Measurements from ENCODE around the gene ZNF335.
A peak's percentile ranks its signal among the peaks of the same experiment; 100 is the strongest.

Gene ZNF335

DNA sequence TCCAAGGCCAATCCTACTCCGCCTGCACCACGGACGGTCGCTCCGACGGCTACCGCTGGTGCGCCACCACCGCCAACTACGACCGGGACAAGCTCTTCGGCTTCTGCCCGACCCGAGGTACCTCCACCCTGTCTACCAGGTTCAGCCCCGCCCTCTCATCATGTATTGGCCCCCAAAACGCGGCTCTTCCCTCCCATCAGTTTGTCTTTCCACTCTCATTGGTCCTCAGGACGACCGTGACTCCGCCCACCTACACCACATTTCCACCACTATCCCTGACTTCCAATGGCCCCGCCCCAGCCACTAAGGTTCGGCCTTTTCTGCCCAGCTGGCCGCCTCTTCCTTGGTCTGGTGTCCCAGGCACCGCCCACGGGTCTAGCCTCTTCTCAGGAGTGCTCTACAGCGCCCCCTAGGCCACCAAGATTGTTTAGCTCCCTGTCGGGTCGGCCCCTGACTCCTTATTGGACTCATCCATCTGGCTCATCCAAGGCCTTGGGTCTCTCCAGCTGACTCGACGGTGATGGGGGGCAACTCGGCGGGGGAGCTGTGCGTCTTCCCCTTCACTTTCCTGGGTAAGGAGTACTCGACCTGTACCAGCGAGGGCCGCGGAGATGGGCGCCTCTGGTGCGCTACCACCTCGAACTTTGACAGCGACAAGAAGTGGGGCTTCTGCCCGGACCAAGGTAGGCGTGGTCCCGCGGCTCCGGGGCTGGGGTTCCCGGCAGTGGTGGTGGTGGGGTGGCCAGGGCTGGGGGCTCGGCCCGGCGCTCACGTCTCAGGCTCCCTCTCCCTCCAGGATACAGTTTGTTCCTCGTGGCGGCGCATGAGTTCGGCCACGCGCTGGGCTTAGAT lies 39.9 kb upstream of the ZNF335 start:
- H3K9me3 ChIP-seq (ENCODE audit: insufficient read depth, low read depth, low read length), result 0 out of 2 replicates have a peak, but pooled peaks cover 2% of the 10 kb centered on the region
- WGBS, result 92% methylated on average over 57 of the region's 57 CpGs
- peaks cover 19% of the 10 kb centered on the region; the same call in 1 of the 2 replicates for H3K27me3 ChIP-seq (ENCODE audit: insufficient read depth, low read length)
- H3K4me1 ChIP-seq (ENCODE audit: insufficient read depth, low read length), result peaks cover 14% of the 10 kb centered on the region
- H3K4me3 ChIP-seq (ENCODE audit: low read length), result no peak overlapping the region
- H3K36me3 ChIP-seq (ENCODE audit: insufficient read depth, low read length), result no peaks in the 10 kb centered on the region
- no peak overlapping the region for H3K27ac ChIP-seq (ENCODE audit: low read depth, low read length)
- no peak overlapping the region for H3K9ac ChIP-seq (ENCODE audit: low read depth, low read length)

DNA sequence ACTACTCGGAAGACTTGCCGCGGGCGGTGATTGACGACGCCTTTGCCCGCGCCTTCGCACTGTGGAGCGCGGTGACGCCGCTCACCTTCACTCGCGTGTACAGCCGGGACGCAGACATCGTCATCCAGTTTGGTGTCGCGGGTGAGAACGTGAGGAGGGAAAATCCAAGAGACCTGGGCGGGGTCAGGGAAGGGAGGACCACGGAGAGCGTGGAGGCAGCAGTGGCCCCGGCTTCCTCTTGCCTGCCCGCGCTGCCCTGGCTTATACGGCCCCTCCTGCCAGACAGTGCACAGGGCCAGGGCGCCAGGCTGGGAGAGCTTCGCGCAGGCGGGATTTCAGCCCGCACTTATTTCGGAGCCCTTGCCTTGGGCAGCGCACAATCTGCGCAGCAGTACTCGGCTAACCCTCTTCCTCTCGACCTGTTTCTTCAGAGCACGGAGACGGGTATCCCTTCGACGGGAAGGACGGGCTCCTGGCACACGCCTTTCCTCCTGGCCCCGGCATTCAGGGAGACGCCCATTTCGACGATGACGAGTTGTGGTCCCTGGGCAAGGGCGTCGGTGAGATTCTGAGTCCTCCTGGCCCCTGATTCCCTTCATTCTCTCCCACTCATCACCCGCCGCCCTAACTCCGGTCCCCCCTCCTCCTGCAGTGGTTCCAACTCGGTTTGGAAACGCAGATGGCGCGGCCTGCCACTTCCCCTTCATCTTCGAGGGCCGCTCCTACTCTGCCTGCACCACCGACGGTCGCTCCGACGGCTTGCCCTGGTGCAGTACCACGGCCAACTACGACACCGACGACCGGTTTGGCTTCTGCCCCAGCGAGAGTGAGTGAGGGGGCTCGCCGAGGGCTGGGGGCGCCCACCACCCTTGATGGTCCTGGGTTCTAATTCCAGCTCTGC lies 38.7 kb upstream of the ZNF335 start:
- Histone ChIP-seq H3K36me3 (ENCODE audit: insufficient read depth, low read length) (no peaks in the 10 kb centered on the region), H3K27ac (ENCODE audit: low read depth, low read length) (no peak overlapping the region), H3K4me1 (ENCODE audit: insufficient read depth, low read length) (peaks cover 14% of the 10 kb centered on the region), H3K27me3 (ENCODE audit: insufficient read depth, low read length) (peaks cover 19% of the 10 kb centered on the region; the same call in 1 of the 2 replicates), H3K9me3 (ENCODE audit: insufficient read depth, low read depth, low read length) (0 out of 2 replicates have a peak, but pooled peaks cover 2% of the 10 kb centered on the region), H3K9ac (ENCODE audit: low read depth, low read length) (no peak overlapping the region), H3K4me3 (ENCODE audit: low read length) (no peak overlapping the region)
- 95% methylated on average over 74 of the region's 74 CpGs for WGBS

DNA sequence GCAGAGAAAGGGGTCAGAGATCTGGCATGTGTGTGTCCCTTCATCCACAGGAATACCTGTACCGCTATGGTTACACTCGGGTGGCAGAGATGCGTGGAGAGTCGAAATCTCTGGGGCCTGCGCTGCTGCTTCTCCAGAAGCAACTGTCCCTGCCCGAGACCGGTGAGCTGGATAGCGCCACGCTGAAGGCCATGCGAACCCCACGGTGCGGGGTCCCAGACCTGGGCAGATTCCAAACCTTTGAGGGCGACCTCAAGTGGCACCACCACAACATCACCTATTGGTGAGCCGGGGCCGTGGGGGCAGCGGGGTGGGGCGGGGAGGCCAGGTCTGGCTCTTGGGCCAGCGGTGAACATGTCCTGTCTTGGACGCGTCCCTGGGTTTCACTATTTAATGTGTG lies 37.8 kb upstream of the ZNF335 start:
- 92% methylated on average over 20 of the region's 20 CpGs for WGBS
- Histone ChIP-seq H3K4me3 (ENCODE audit: low read length) (no peak overlapping the region), H3K4me1 (ENCODE audit: insufficient read depth, low read length) (peaks cover 22% of the 10 kb centered on the region), H3K9me3 (ENCODE audit: insufficient read depth, low read depth, low read length) (0 out of 2 replicates have a peak, but pooled peaks cover 2% of the 10 kb centered on the region), H3K27me3 (ENCODE audit: insufficient read depth, low read length) (peaks cover 15% of the 10 kb centered on the region; the same call in 1 of the 2 replicates), H3K9ac (ENCODE audit: low read depth, low read length) (no peak overlapping the region), H3K27ac (ENCODE audit: low read depth, low read length) (no peak overlapping the region), H3K36me3 (ENCODE audit: insufficient read depth, low read length) (no peaks in the 10 kb centered on the region)

DNA sequence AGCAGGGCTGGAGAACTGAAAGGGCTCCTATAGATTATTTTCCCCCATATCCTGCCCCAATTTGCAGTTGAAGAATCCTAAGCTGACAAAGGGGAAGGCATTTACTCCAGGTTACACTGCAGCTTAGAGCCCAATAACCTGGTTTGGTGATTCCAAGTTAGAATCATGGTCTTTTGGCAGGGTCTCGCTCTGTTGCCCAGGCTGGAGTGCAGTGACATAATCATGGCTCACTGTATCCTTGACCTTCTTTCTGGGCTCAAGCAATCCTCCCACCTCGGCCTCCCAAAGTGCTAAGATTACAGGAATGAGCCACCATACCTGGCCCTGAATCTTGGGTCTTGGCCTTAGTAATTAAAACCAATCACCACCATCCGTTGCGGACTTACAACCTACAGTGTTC lies 35.7 kb upstream of the ZNF335 start:
- H3K9ac ChIP-seq (ENCODE audit: low read depth, low read length), result no peak overlapping the region
- 91% methylated on average over 4 of the region's 4 CpGs for WGBS
- H3K27ac ChIP-seq (ENCODE audit: low read depth, low read length), result no peak overlapping the region
- no peak overlapping the region for H3K4me3 ChIP-seq (ENCODE audit: low read length)
- H3K9me3 ChIP-seq (ENCODE audit: insufficient read depth, low read depth, low read length), result 0 out of 2 replicates have a peak, but pooled peaks cover 2% of the 10 kb centered on the region
- H3K27me3 ChIP-seq (ENCODE audit: insufficient read depth, low read length), result 0 out of 2 replicates have a peak, but pooled peaks cover under 1% of the 10 kb centered on the region
- H3K4me1 ChIP-seq (ENCODE audit: insufficient read depth, low read length), result peaks cover 28% of the 10 kb centered on the region
- no peaks in the 10 kb centered on the region for H3K36me3 ChIP-seq (ENCODE audit: insufficient read depth, low read length)

DNA sequence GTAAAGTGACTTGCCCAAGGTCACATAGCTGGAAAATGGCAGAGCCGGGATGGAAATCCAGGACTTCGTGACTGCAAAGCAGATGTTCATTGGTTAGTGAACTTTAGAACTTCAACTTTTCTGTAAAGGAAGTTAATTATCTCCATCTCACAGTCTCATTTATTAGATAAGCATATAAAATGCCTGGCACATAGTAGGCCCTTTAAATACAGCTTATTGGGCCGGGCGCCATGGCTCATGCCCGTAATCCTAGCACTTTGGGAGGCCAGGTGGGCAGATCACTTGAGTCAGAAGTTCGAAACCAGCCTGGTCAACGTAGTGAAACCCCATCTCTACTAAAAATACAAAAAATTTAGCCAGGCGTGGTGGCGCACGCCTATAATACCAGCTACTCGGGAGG lies 35.0 kb upstream of the ZNF335 start:
- H3K9me3 ChIP-seq (ENCODE audit: insufficient read depth, low read depth, low read length), result 0 out of 2 replicates have a peak, but pooled peaks cover 2% of the 10 kb centered on the region
- no peaks in the 10 kb centered on the region for H3K36me3 ChIP-seq (ENCODE audit: insufficient read depth, low read length)
- peaks cover 28% of the 10 kb centered on the region for H3K4me1 ChIP-seq (ENCODE audit: insufficient read depth, low read length)
- H3K27me3 ChIP-seq (ENCODE audit: insufficient read depth, low read length), result no peaks in the 10 kb centered on the region
- WGBS, result 92% methylated on average over 11 of the region's 11 CpGs
- H3K4me3 ChIP-seq (ENCODE audit: low read length), result no peak overlapping the region
- H3K27ac ChIP-seq (ENCODE audit: low read depth, low read length), result no peak overlapping the region
- no peak overlapping the region for H3K9ac ChIP-seq (ENCODE audit: low read depth, low read length)

DNA sequence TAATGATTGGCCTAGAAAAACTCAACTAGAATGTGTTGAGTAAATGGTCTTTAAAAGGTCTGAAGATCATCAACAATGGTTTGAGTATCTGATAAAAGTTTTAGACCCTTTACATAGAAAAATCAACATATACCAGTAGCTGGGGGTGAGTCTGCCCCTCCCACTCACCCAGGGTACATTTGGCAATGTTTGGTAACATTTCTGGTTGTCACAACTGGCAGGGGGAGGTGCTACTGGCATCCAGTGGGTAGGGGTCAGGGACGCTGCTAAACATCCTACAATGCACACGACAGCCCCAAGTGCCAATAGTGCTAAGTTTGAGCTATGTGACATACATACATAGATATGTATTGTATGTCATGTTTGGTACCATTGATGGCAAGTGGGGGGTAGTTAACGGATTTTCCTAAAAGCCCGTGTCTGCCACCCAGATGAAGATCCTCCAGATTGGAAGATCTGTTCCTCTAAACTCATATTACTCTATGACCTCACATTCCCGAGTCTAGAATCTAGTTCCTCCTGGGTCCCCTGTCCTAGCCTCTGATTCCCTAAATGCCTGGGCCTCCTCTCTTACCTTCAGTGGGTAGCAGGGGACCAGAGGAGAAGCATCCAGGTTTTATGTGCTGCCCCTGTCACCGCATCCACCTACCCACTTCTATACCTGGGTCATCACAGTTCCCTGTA lies 34.2 kb upstream of the ZNF335 start:
- Histone ChIP-seq H3K9me3 (ENCODE audit: insufficient read depth, low read depth, low read length) (no peaks in the 10 kb centered on the region), H3K4me3 (ENCODE audit: low read length) (no peak overlapping the region), H3K27ac (ENCODE audit: low read depth, low read length) (no peak overlapping the region), H3K4me1 (ENCODE audit: insufficient read depth, low read length) (peaks cover 29% of the 10 kb centered on the region), H3K36me3 (ENCODE audit: insufficient read depth, low read length) (no peaks in the 10 kb centered on the region), H3K27me3 (ENCODE audit: insufficient read depth, low read length) (no peaks in the 10 kb centered on the region), H3K9ac (ENCODE audit: low read depth, low read length) (no peak overlapping the region)
- 80% methylated on average over 5 of the region's 6 CpGs for WGBS

DNA sequence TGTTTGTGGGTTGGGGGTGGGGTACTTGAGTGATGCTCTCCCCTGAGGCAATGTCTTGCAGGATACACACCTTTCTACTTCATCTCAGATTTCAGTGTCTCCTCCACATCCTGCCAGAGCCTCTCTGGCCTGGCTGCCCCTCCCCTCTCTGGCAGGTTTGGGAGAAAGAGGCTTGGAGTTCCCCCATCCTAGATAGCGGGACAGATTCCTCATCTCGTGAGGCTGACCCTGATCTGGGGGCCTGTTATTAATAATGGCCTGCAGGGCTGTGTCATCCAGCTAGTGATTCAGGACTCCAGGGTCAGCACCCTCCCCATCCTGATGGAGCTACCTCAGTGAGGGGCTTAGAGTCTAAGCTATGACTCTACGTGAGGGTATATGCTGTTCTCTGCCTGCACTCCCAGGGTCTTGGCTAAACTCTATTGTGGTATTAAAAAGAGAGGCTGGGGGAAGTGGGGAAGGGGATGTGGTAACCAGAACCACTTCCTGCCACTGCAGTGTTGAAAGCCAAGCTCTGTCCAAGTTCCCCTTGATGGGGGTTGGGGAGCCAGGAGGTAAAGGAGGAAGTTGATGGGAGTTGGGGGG lies 33.0 kb upstream of the ZNF335 start:
- H3K9me3 ChIP-seq (ENCODE audit: insufficient read depth, low read depth, low read length), result no peaks in the 10 kb centered on the region
- H3K27ac ChIP-seq (ENCODE audit: low read depth, low read length), result no peak overlapping the region
- H3K9ac ChIP-seq (ENCODE audit: low read depth, low read length), result peak overlapping the region; percentile 52
- H3K4me3 ChIP-seq (ENCODE audit: low read length), result peak overlapping the region; percentile 17; the same call in 1 of the 2 replicates
- H3K27me3 ChIP-seq (ENCODE audit: insufficient read depth, low read length), result no peaks in the 10 kb centered on the region
- 35% methylated on average over 3 of the region's 3 CpGs for WGBS
- H3K36me3 ChIP-seq (ENCODE audit: insufficient read depth, low read length), result no peaks in the 10 kb centered on the region
- H3K4me1 ChIP-seq (ENCODE audit: insufficient read depth, low read length), result peaks cover 39% of the 10 kb centered on the region

DNA sequence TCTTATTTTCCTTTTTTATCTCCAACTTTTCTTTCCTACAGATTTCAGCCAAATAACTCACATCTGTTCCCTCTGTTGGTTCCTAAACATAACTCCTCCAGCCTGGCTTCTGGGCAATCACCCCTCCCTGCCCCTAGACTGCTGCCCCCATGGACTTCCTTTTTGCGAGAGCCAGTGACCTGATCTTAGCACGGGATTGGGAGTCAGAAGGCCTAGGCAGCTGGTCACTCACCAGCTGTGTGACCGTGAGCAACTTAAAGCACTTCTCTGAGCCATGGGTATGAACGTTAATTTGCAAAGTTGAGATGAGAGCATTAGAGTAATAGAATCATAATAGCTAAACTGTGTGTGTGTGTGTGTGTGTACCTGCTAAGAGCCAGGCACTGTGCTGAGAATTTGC lies 32.2 kb upstream of the ZNF335 start:
- 60% methylated on average over 4 of the region's 4 CpGs for WGBS
- Histone ChIP-seq H3K4me3 (ENCODE audit: low read length) (no peak overlapping the region), H3K27ac (ENCODE audit: low read depth, low read length) (no peak overlapping the region), H3K9me3 (ENCODE audit: insufficient read depth, low read depth, low read length) (no peaks in the 10 kb centered on the region), H3K36me3 (ENCODE audit: insufficient read depth, low read length) (no peaks in the 10 kb centered on the region), H3K4me1 (ENCODE audit: insufficient read depth, low read length) (peaks cover 39% of the 10 kb centered on the region), H3K9ac (ENCODE audit: low read depth, low read length) (no peak overlapping the region), H3K27me3 (ENCODE audit: insufficient read depth, low read length) (no peaks in the 10 kb centered on the region)

DNA sequence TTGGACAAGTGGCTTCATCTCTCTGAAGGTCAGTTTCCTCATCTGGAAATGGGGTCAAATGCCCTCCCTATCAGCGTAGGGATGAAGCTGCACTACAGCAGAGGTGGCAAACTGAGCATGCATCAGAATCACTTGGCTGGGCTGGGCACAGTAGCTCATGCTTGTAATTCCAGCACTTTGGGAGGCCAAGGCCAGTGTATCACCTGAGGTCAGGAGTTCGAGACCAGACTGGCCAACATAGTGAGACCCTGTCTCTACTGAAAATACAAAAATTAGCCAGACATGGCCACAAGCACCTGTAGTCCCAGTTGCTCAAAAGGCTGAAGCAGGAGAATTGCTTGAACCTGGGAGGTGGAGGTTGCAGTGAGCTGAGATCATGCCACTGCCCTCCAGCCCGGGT lies 30.0 kb upstream of the ZNF335 start:
- Histone ChIP-seq H3K4me1 (ENCODE audit: insufficient read depth, low read length) (peaks cover 25% of the 10 kb centered on the region), H3K9ac (ENCODE audit: low read depth, low read length) (no peak overlapping the region), H3K27me3 (ENCODE audit: insufficient read depth, low read length) (no peaks in the 10 kb centered on the region), H3K27ac (ENCODE audit: low read depth, low read length) (no peak overlapping the region), H3K9me3 (ENCODE audit: insufficient read depth, low read depth, low read length) (no peaks in the 10 kb centered on the region), H3K36me3 (ENCODE audit: insufficient read depth, low read length) (no peaks in the 10 kb centered on the region), H3K4me3 (ENCODE audit: low read length) (no peak overlapping the region)
- 94% methylated on average over 2 of the region's 3 CpGs for WGBS

DNA sequence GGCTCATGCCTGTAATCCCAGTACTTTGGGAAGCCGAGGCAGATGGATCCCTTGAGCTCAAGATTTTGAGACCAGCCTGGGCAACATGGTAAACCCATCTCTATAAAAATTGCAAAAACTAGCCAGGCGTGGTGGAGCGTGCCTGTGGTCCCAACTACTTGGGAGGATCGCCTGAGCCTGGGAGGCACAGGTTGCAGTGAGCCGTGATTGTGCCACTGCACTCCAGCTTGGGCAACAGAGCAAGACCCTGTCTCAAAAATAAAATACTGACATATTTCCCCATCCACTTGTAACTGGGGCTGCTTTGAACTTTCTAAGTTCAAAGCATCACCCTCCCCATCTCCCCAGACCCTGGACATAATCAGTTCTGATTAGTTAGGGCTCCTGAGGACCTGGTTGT lies 29.5 kb upstream of the ZNF335 start:
- Histone ChIP-seq H3K36me3 (ENCODE audit: insufficient read depth, low read length) (no peaks in the 10 kb centered on the region), H3K4me3 (ENCODE audit: low read length) (no peak overlapping the region), H3K9me3 (ENCODE audit: insufficient read depth, low read depth, low read length) (no peaks in the 10 kb centered on the region), H3K27ac (ENCODE audit: low read depth, low read length) (no peak overlapping the region), H3K27me3 (ENCODE audit: insufficient read depth, low read length) (no peaks in the 10 kb centered on the region), H3K4me1 (ENCODE audit: insufficient read depth, low read length) (peaks cover 25% of the 10 kb centered on the region), H3K9ac (ENCODE audit: low read depth, low read length) (no peak overlapping the region)
- 92% methylated on average over 5 of the region's 5 CpGs for WGBS

Data from HUES64 (cell line).